GM23248 (cell line): ENCODE results near the gene ANO6. TPM values are rescaled to one million over a fixed set of nuclear protein-coding genes. Genes with fewer than 3 reads are reported as not detected.
A peak's percentile ranks its signal among the peaks of the same experiment; 100 is the strongest.

Source experiments
- DNase-seq: peaks from one replicate; pipeline ENCODE4 v3.0.0-alpha.2; 2015
- H2AFZ ChIP-seq: fragments of 200-600 bp; sonication (generic); 2 replicates; pipeline ENCODE4 v1.6.1; 2016; ENCODE audit warnings: antibody characterized with exemption
- H3F3A ChIP-seq: fragments of 200-600 bp; sonication (generic); 2 replicates; pipeline ENCODE4 v1.6.1; 2016; ENCODE audit warnings: mild to moderate bottlenecking, antibody characterized with exemption, mixed run types; ENCODE audit not compliant: insufficient read depth
- H3K27ac ChIP-seq: fragments of 200-600 bp; sonication (generic); 2 replicates; pipeline ENCODE4 v1.5.1; 2016; ENCODE audit warnings: mild to moderate bottlenecking
- H3K27me3 ChIP-seq: fragments of 200-600 bp; sonication (generic); replicated peaks from 2 replicates; pipeline ENCODE4 v1.6.1; 2016; ENCODE audit warnings: mild to moderate bottlenecking; ENCODE audit not compliant: insufficient read depth
- H3K36me3 ChIP-seq: fragments of 200-600 bp; sonication (generic); 2 replicates; pipeline ENCODE4 v1.6.1; 2016; ENCODE audit warnings: low read depth, mild to moderate bottlenecking
- H3K4me1 ChIP-seq: fragments of 200-600 bp; sonication (generic); 2 replicates; pipeline ENCODE4 v1.6.1; 2016; ENCODE audit warnings: mild to moderate bottlenecking; ENCODE audit not compliant: insufficient read depth
- H3K4me2 ChIP-seq: fragments of 200-600 bp; sonication (generic); one replicate; pipeline ENCODE4 v1.6.1; 2016; ENCODE audit warnings: mild to moderate bottlenecking; ENCODE audit not compliant: unreplicated experiment
- H3K4me3 ChIP-seq: fragments of 200-600 bp; sonication (generic); 2 replicates; pipeline ENCODE4 v1.5.1; 2016; ENCODE audit warnings: mild to moderate bottlenecking
- H3K79me2 ChIP-seq: fragments of 200-600 bp; sonication (generic); 2 replicates; pipeline ENCODE4 v1.6.1; 2016; ENCODE audit warnings: mild to moderate bottlenecking; ENCODE audit not compliant: insufficient read depth
- H3K9ac ChIP-seq: fragments of 200-600 bp; sonication (generic); 2 replicates; pipeline ENCODE4 v1.6.1; 2016; ENCODE audit warnings: mild to moderate bottlenecking
- H3K9me2 ChIP-seq: fragments of 200-600 bp; sonication (generic); 2 replicates; pipeline ENCODE4 v1.6.1; 2016; ENCODE audit warnings: mixed run types, mild to moderate bottlenecking, moderate library complexity; ENCODE audit not compliant: insufficient read depth
- H3K9me3 ChIP-seq: fragments of 200-600 bp; sonication (generic); one replicate; pipeline ENCODE4 v1.6.1; 2017; ENCODE audit warnings: low read depth
- H4K20me1 ChIP-seq: fragments of 200-600 bp; sonication (generic); 2 replicates; pipeline ENCODE4 v1.6.0; 2016; ENCODE audit not compliant: insufficient read depth
- EZH2 ChIP-seq: fragments of 200-600 bp; sonication (generic); IDR thresholded peaks from 2 replicates; pipeline ENCODE4 v1.6.1; 2018; ENCODE audit warnings: antibody characterized with exemption, mild to moderate bottlenecking; ENCODE audit not compliant: insufficient read depth, poor library complexity, severe bottlenecking
- EZH2phosphoT487 ChIP-seq: fragments of 200-600 bp; sonication (generic); IDR thresholded peaks from 2 replicates; pipeline ENCODE4 v1.6.1; 2018; ENCODE audit warnings: antibody characterized with exemption, moderate library complexity, mild to moderate bottlenecking, low read depth; ENCODE audit not compliant: insufficient read depth
- WGBS, 2 experiments: methylation state at CpG; one replicate each; pipeline ENCODE4 v1.1.6; 2015 to 2017; ENCODE audit warnings: low lambda C conversion rate in 2 of 2, low coverage in 1 of 2; ENCODE audit errors: missing lambda C conversion rate in 2 of 2; 5-methylcytosine and 5-hydroxymethylcytosine counted together
- in situ Hi-C: fragments of 300-500 bp; cut with MboI; formaldehyde crosslinking; loops from 2 replicates; pipeline ENCODE4 v1.15.0; 2020
- polyA plus RNA-seq: library from polyadenylated mRNA; unstranded; fragments of >200 nt; fragmentation: Nextera tagmentation; extraction: Ambion mirVana; gene quantifications from 2 replicates; pipeline ENCODE4 v1.2.1, GENCODE V29; 2016
- total RNA-seq: library from RNA; depleted of rRNA; stranded (reverse); fragments of >200 nt; shearing (Covaris generic); gene quantifications from 2 replicates; pipeline ENCODE4 v1.2.3, GENCODE V29; 2014

The ANO6 gene
- total and polyA plus RNA-seq, 2 experiments from 2014 or later: 50.1 to 65.4 TPM

DNA sequence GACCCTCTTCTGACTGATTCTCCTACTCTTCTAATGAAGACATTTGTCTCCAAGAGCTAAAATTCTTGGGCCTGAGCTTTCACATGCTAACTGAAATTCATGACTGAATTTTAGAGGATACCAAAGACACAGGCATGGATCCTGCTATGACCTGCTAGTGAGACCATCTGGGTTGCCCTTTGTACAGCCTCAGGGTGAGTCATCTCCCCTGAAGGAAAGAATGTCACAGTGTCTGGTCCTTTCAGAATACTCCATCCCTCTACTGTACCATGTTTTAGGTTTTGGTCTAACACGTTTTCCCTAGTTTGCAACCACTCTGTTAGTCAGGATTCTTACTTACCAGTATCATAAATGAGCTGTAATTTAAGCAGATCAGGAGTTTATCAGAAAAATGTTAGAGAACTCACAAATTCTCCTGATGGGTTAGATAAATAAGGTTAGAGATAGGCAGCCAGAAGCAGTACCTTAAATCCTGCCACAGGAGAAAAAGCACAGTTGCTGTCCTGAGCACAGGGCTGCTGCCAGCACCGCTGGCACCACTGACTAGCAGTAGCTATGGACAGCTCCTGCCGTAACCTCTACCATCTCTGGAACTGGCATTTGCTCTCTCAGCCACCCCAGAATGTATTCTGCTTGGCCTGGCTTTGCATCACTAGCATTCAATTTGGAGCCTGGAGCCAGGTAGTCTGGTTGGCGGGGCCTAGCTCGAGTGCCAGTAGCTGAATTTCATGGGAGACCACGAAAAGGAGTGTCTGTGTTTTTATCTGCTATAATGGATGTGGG lies 127.6 kb downstream of the ANO6 start:
- no peak overlapping the region for H3K9ac ChIP-seq
- H3K79me2 ChIP-seq: peaks cover 17% of the 10 kb centered on the region; the same call in 1 of the 2 replicates
- no peaks in the 10 kb centered on the region for H3K27me3 ChIP-seq
- WGBS, 2 experiments: 81 to 91% methylated on average over 6 of the region's 6 CpGs
- in situ Hi-C loops: no loop called here
- peaks cover 14% of the 10 kb centered on the region for H3K4me1 ChIP-seq
- TF ChIP-seq EZH2phosphoT487: no peak
- H3K9me2 ChIP-seq: no peaks in the 10 kb centered on the region
- no peaks in the 10 kb centered on the region for H3K9me3 ChIP-seq
- no peaks in the 10 kb centered on the region for H4K20me1 ChIP-seq
- 0 out of 2 replicates have a peak overlapping the region, but pooled peaks have one; percentile 21 for H3K27ac ChIP-seq
- no peak overlapping the region for H2AFZ ChIP-seq
- no peaks in the 10 kb centered on the region; the same call in 1 of the 2 replicates for H3F3A ChIP-seq
- no peak overlapping the region for H3K4me3 ChIP-seq
- DNase-seq: peak; percentile 77
- H3K36me3 ChIP-seq: peaks cover 8% of the 10 kb centered on the region; the same call in 1 of the 2 replicates
- H3K4me2 ChIP-seq: no peak overlapping the region

DNA sequence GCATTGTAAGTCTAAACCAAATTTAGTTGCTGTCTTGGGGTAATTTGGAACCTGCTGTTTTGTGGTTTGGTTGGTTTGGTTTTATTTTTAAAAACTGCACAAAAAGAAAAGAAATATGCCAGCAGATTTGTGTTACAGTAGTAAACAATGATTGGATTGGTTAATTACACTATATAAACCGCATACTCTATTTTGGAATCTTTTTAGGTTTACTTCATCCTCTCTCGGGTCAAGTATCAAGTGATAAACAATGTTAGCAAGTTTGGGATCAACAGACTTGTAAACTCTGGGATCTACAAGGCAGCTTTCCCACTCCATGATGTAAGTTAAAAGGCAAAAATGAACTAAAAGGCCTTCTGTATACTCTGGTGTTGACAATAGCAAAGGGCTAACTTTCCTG lies 132.4 kb downstream of the ANO6 start:
- 90 to 94% methylated on average over 2 of the region's 2 CpGs for WGBS, 2 experiments
- DNase-seq: no peak
- in situ Hi-C loops: no loop called here
- no peak overlapping the region for H3K4me2 ChIP-seq
- no peaks in the 10 kb centered on the region for H3K27me3 ChIP-seq
- H3K9me2 ChIP-seq: no peaks in the 10 kb centered on the region
- H3K9ac ChIP-seq: no peak overlapping the region
- H3K79me2 ChIP-seq: no peaks in the 10 kb centered on the region
- H3K4me1 ChIP-seq: peaks cover 8% of the 10 kb centered on the region
- no peaks in the 10 kb centered on the region for H4K20me1 ChIP-seq
- H2AFZ ChIP-seq: no peak overlapping the region
- H3K36me3 ChIP-seq: peaks cover 22% of the 10 kb centered on the region
- no peak overlapping the region for H3K4me3 ChIP-seq
- H3K27ac ChIP-seq: no peak overlapping the region
- H3F3A ChIP-seq: no peaks in the 10 kb centered on the region
- TF ChIP-seq EZH2 (no peak), EZH2phosphoT487 (no peak)
- no peaks in the 10 kb centered on the region for H3K9me3 ChIP-seq

DNA sequence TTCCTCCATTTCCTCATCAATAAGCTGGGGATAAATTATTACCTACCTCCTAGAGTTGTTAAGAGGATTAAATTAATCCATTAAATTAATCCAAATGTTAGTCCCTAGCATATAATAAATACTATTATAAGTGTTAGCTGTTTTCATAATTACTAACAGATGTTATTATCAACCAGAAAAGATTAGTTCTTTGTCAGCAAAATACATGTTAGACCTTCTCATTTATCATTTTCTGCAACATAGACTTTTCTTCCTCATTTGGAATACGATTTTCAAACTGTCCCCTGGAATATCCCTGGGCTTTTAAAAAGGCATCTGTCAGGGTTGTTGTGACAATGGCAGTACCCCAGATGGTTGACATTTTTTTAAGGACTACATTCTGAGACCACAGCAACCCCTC lies 133.1 kb downstream of the ANO6 start:
- no peak for DNase-seq
- Histone ChIP-seq H3K36me3 (peaks cover 27% of the 10 kb centered on the region), H4K20me1 (no peaks in the 10 kb centered on the region), H3K27me3 (no peaks in the 10 kb centered on the region), H3K9me2 (no peaks in the 10 kb centered on the region), H3K9me3 (no peaks in the 10 kb centered on the region), H3K27ac (no peak overlapping the region), H3K4me1 (0 out of 2 replicates have a peak, but pooled peaks cover 1% of the 10 kb centered on the region), H3F3A (no peaks in the 10 kb centered on the region), H3K79me2 (no peaks in the 10 kb centered on the region), H3K4me2 (no peak overlapping the region), H2AFZ (no peak overlapping the region), H3K9ac (no peak overlapping the region), H3K4me3 (no peak overlapping the region)
- 37 to 49% methylated on average over 1 of the region's 1 CpG for WGBS, 2 experiments
- in situ Hi-C loops: no loop called here
- TF ChIP-seq EZH2 (no peak), EZH2phosphoT487 (no peak)

DNA sequence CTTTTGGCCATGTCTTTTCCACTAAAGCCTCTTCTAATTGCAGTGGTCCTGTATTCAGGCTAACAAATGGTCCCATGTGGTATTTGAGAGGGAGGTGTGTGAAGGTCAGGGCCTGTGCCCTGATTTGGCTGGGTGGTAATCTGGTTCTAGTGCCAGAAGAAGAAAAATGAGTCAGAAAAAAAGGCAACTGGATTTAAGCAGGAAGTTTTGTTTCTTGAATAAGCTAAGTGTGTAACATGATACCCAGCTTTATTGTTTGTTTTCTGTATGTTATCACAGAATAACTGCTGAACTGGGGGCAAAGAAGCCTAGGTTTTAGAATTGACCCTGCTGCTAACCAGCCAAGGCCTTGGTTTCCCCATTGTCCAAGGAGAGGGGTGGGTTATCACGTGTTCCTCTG lies 134.0 kb downstream of the ANO6 start:
- peak; percentile 29 for DNase-seq
- no peaks in the 10 kb centered on the region for H3K4me1 ChIP-seq
- H3K9me2 ChIP-seq: no peaks in the 10 kb centered on the region
- no peaks in the 10 kb centered on the region for H3F3A ChIP-seq
- no peaks in the 10 kb centered on the region for H4K20me1 ChIP-seq
- no peak overlapping the region for H2AFZ ChIP-seq
- H3K4me2 ChIP-seq: no peak overlapping the region
- H3K9ac ChIP-seq: no peak overlapping the region
- H3K36me3 ChIP-seq: peaks cover 29% of the 10 kb centered on the region
- H3K9me3 ChIP-seq: no peaks in the 10 kb centered on the region
- H3K4me3 ChIP-seq: no peak overlapping the region
- no peaks in the 10 kb centered on the region for H3K79me2 ChIP-seq
- H3K27me3 ChIP-seq: no peaks in the 10 kb centered on the region
- in situ Hi-C loops: no loop called here
- no peak overlapping the region for H3K27ac ChIP-seq
- TF ChIP-seq EZH2phosphoT487: no peak
- no peak for TF ChIP-seq EZH2
- 90 to 95% methylated on average over 1 of the region's 1 CpG for WGBS, 2 experiments
